Stomach (tissue), 4 donors: ENCODE measurements around the gene SHISA6.

ENCODE experiments used
- POLR2A ChIP-seq, 4 donors: fragments of 450-650 bp; IDR thresholded peaks; one replicate each; pipeline ENCODE4 v1.6.1; 2016; ENCODE audit warnings: antibody characterized with exemption in 4 of 4, control low read depth in 2 of 4, mild to moderate bottlenecking in 1 of 4, moderate library complexity in 1 of 4
- TF ChIP-seq, protein P1 (sequence below), 7 experiments: fragments of 450-650 bp in 4 of 7; fragments of 200-600 bp in 3 of 7; sonication (generic) in 3 of 7; IDR thresholded peaks; one replicate each; pipeline ENCODE4 v1.5.1; 2016 to 2019; ENCODE audit warnings: antibody characterized with exemption in 7 of 7, control low read depth in 2 of 7, mild to moderate bottlenecking in 1 of 7

DNA sequence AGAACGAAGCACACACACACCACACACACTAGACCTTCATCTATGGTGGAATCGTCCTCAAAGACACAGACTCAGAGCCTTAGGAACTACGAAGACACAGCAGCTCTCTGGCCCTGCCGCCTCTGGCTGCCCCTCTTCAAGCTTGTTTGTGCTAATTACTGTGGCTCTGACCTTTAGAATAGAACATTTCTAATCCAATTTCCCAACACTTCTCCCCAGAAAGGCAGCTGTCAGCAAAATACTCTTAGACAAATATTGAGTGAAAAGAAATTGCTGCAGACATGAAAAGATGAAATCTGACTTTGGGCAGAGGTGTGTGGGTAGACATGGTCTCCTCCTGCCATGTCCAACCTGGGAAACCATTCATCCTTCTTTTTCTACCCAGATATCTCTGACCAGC lies 205.3 kb downstream of the SHISA6 start:
- TF ChIP-seq, protein P1, sequence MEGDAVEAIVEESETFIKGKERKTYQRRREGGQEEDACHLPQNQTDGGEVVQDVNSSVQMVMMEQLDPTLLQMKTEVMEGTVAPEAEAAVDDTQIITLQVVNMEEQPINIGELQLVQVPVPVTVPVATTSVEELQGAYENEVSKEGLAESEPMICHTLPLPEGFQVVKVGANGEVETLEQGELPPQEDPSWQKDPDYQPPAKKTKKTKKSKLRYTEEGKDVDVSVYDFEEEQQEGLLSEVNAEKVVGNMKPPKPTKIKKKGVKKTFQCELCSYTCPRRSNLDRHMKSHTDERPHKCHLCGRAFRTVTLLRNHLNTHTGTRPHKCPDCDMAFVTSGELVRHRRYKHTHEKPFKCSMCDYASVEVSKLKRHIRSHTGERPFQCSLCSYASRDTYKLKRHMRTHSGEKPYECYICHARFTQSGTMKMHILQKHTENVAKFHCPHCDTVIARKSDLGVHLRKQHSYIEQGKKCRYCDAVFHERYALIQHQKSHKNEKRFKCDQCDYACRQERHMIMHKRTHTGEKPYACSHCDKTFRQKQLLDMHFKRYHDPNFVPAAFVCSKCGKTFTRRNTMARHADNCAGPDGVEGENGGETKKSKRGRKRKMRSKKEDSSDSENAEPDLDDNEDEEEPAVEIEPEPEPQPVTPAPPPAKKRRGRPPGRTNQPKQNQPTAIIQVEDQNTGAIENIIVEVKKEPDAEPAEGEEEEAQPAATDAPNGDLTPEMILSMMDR (IDR thresholded peaks at IDR 0.05) = no peak
- no peak for TF ChIP-seq POLR2A (IDR thresholded peaks at IDR 0.05)
